SK-N-SH treated with all-trans-retinoic acid at 6 μM for 48 hours (cell line): ENCODE data around the gene CDC42BPB.
"Not testable (repeated sequence)": the region's sequence is repeated elsewhere in the genome, so short reads cannot be mapped to it uniquely, and the experiment has no call there.

Experiments used
- ATAC-seq: fragments of 200-7000 bp; cut with Tn5 transposase; 3 replicates; pipeline ENCODE4 v1.9.1; 2020; ENCODE audit warnings: mild to moderate bottlenecking, moderate library complexity
- CSDC2 ChIP-seq: fragments of 250-450 bp; sonication (Bioruptor Pico); IDR thresholded peaks from 2 replicates; pipeline ENCODE4 v1.5.0; 2020; ENCODE audit warnings: mild to moderate bottlenecking, moderate library complexity
- ESRRG ChIP-seq: fragments of 250-450 bp; sonication (Bioruptor Pico); IDR thresholded peaks from 2 replicates; pipeline ENCODE4 v1.6.1; 2021; ENCODE audit warnings: mild to moderate bottlenecking
- GLIS3 ChIP-seq: fragments of 250-450 bp; sonication (Bioruptor Pico); IDR thresholded peaks from 2 replicates; pipeline ENCODE4 v1.5.0; 2020; ENCODE audit warnings: mild to moderate bottlenecking, moderate library complexity
- ISL1 ChIP-seq: fragments of 250-450 bp; sonication (Bioruptor Pico); IDR thresholded peaks from 2 replicates; pipeline ENCODE4 v2.1.2; 2022; ENCODE audit warnings: mild to moderate bottlenecking, moderate library complexity
- OSR1 ChIP-seq: fragments of 250-450 bp; sonication (Bioruptor Pico); IDR thresholded peaks from 2 replicates; pipeline ENCODE4 v1.8.0; 2022; ENCODE audit warnings: moderate library complexity, mild to moderate bottlenecking, inconsistent platforms
- PPARA ChIP-seq: fragments of 250-450 bp; sonication (Bioruptor Pico); IDR thresholded peaks from 2 replicates; pipeline ENCODE4 v1.5.0; 2020; ENCODE audit warnings: mild to moderate bottlenecking, borderline replicate concordance
- RARB ChIP-seq: fragments of 250-450 bp; sonication (Bioruptor Pico); IDR thresholded peaks from 2 replicates; pipeline ENCODE4 v1.8.0; 2021; ENCODE audit warnings: mild to moderate bottlenecking, moderate library complexity
- SNAI2 ChIP-seq: fragments of 250-450 bp; sonication (Bioruptor Pico); IDR thresholded peaks from 2 replicates; pipeline ENCODE4 v1.5.0; 2020; ENCODE audit warnings: mild to moderate bottlenecking, moderate library complexity
- TCF4 ChIP-seq: fragments of 250-450 bp; sonication (Bioruptor Pico); IDR thresholded peaks from 2 replicates; pipeline ENCODE4 v1.8.0; 2021; ENCODE audit warnings: mild to moderate bottlenecking, moderate library complexity, borderline replicate concordance
- TOX ChIP-seq: fragments of 250-450 bp; sonication (Bioruptor Pico); IDR thresholded peaks from 2 replicates; pipeline ENCODE4 v1.8.0; 2021; ENCODE audit warnings: mild to moderate bottlenecking, moderate library complexity, borderline replicate concordance
- ZC3H10 ChIP-seq: fragments of 250-450 bp; sonication (Bioruptor Pico); IDR thresholded peaks from 2 replicates; pipeline ENCODE4 v1.5.1; 2021; ENCODE audit warnings: mild to moderate bottlenecking, moderate library complexity
- ZFP3 ChIP-seq: fragments of 250-450 bp; sonication (Bioruptor Pico); IDR thresholded peaks from 2 replicates; pipeline ENCODE4 v1.5.0; 2020; ENCODE audit warnings: mild to moderate bottlenecking, moderate library complexity
- ZFP30 ChIP-seq: fragments of 450-650 bp; formaldehyde crosslinking; IDR thresholded peaks from 2 replicates; pipeline ENCODE4 v1.5.0; 2022; ENCODE audit warnings: mild to moderate bottlenecking, moderate library complexity
- ZNF565 ChIP-seq: fragments of 450-650 bp; formaldehyde crosslinking; conservative IDR thresholded peaks from 2 replicates; pipeline ENCODE4 v1.5.0; 2020; ENCODE audit warnings: low read depth, mild to moderate bottlenecking, moderate library complexity
- TF ChIP-seq, protein P1 (sequence below): fragments of 250-450 bp; sonication (Bioruptor Pico); IDR thresholded peaks from 2 replicates; pipeline ENCODE4 v1.5.1; 2021; ENCODE audit warnings: mild to moderate bottlenecking, moderate library complexity
- TF ChIP-seq, protein P2 (sequence below): fragments of 250-450 bp; sonication (Bioruptor Pico); IDR thresholded peaks from 2 replicates; pipeline ENCODE4 v1.5.1; 2020; ENCODE audit warnings: low read depth, mild to moderate bottlenecking, moderate library complexity
- TF ChIP-seq, protein P3 (sequence below): fragments of 250-450 bp; sonication (Bioruptor Pico); IDR thresholded peaks from 2 replicates; pipeline ENCODE4 v1.5.0; 2020; ENCODE audit warnings: mild to moderate bottlenecking, moderate library complexity
- TF ChIP-seq, protein P4 (sequence below): fragments of 250-450 bp; sonication (Bioruptor Pico); IDR thresholded peaks from 2 replicates; pipeline ENCODE4 v1.8.0; 2020; ENCODE audit warnings: mild to moderate bottlenecking, moderate library complexity, borderline replicate concordance
- TF ChIP-seq, protein P5 (sequence below): fragments of 250-450 bp; sonication (Bioruptor Pico); IDR thresholded peaks from 2 replicates; pipeline ENCODE4 v1.8.0; 2021; ENCODE audit warnings: low read depth, mild to moderate bottlenecking, moderate library complexity, borderline replicate concordance

CDC42BPB gene

DNA sequence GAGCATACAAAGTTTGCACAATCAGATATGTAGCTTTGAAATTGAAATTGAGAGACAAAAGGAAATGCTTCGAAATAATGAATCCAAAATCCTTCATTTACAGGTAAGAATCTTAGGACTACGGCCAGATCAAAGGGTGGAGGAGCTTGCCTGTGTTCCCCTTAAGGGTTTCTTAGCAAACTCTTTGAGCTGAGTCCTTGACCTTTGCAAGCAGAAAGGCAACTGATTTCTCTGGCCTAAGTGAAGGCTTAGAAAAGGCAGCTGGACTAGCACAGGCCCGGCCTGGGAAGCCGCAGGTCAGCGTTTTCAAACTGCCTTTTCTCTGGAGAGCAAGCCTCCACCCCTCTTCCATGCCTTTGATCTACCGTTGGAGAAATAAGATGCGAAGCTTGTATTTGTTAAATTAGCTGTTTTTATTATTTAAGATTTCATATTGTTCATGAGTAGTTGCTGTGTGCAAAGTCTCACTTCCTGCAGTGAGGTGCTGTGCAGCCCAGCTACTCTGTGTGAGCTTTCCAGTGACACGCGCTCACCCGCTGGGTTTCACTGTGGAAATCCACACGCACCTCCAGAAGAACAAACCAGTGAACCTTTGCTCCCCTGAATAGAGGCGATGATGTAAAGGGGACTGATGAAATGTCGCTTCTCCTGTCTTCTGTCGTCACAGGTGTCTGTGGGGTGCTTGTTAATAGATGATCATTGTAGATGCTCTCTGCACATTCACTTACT lies 159.9 kb downstream of the CDC42BPB start:
- no peak for ATAC-seq
- TF ChIP-seq, protein P1, sequence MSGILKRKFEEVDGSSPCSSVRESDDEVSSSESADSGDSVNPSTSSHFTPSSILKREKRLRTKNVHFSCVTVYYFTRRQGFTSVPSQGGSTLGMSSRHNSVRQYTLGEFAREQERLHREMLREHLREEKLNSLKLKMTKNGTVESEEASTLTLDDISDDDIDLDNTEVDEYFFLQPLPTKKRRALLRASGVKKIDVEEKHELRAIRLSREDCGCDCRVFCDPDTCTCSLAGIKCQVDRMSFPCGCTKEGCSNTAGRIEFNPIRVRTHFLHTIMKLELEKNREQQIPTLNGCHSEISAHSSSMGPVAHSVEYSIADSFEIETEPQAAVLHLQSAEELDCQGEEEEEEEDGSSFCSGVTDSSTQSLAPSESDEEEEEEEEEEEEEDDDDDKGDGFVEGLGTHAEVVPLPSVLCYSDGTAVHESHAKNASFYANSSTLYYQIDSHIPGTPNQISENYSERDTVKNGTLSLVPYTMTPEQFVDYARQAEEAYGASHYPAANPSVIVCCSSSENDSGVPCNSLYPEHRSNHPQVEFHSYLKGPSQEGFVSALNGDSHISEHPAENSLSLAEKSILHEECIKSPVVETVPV (CRISPR knock-in tag), result no peak
- TF ChIP-seq ZFP30 (no peak), ZC3H10 (CRISPR knock-in tag) (no peak), CSDC2 (no peak), ESRRG (CRISPR knock-in tag) (no peak), TCF4 (CRISPR knock-in tag) (no peak), SNAI2 (no peak), ZFP3 (CRISPR knock-in tag) (no peak)
- TF ChIP-seq, protein P2, sequence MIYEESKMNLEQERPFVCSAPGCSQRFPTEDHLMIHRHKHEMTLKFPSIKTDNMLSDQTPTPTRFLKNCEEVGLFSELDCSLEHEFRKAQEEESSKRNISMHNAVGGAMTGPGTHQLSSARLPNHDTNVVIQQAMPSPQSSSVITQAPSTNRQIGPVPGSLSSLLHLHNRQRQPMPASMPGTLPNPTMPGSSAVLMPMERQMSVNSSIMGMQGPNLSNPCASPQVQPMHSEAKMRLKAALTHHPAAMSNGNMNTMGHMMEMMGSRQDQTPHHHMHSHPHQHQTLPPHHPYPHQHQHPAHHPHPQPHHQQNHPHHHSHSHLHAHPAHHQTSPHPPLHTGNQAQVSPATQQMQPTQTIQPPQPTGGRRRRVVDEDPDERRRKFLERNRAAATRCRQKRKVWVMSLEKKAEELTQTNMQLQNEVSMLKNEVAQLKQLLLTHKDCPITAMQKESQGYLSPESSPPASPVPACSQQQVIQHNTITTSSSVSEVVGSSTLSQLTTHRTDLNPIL (CRISPR knock-in tag), result no peak
- TF ChIP-seq, protein P3, sequence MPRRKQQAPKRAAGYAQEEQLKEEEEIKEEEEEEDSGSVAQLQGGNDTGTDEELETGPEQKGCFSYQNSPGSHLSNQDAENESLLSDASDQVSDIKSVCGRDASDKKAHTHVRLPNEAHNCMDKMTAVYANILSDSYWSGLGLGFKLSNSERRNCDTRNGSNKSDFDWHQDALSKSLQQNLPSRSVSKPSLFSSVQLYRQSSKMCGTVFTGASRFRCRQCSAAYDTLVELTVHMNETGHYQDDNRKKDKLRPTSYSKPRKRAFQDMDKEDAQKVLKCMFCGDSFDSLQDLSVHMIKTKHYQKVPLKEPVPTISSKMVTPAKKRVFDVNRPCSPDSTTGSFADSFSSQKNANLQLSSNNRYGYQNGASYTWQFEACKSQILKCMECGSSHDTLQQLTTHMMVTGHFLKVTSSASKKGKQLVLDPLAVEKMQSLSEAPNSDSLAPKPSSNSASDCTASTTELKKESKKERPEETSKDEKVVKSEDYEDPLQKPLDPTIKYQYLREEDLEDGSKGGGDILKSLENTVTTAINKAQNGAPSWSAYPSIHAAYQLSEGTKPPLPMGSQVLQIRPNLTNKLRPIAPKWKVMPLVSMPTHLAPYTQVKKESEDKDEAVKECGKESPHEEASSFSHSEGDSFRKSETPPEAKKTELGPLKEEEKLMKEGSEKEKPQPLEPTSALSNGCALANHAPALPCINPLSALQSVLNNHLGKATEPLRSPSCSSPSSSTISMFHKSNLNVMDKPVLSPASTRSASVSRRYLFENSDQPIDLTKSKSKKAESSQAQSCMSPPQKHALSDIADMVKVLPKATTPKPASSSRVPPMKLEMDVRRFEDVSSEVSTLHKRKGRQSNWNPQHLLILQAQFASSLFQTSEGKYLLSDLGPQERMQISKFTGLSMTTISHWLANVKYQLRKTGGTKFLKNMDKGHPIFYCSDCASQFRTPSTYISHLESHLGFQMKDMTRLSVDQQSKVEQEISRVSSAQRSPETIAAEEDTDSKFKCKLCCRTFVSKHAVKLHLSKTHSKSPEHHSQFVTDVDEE, result no peak
- TF ChIP-seq, protein P4, sequence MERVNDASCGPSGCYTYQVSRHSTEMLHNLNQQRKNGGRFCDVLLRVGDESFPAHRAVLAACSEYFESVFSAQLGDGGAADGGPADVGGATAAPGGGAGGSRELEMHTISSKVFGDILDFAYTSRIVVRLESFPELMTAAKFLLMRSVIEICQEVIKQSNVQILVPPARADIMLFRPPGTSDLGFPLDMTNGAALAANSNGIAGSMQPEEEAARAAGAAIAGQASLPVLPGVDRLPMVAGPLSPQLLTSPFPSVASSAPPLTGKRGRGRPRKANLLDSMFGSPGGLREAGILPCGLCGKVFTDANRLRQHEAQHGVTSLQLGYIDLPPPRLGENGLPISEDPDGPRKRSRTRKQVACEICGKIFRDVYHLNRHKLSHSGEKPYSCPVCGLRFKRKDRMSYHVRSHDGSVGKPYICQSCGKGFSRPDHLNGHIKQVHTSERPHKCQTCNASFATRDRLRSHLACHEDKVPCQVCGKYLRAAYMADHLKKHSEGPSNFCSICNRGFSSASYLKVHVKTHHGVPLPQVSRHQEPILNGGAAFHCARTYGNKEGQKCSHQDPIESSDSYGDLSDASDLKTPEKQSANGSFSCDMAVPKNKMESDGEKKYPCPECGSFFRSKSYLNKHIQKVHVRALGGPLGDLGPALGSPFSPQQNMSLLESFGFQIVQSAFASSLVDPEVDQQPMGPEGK (CRISPR knock-in tag), result no peak

DNA sequence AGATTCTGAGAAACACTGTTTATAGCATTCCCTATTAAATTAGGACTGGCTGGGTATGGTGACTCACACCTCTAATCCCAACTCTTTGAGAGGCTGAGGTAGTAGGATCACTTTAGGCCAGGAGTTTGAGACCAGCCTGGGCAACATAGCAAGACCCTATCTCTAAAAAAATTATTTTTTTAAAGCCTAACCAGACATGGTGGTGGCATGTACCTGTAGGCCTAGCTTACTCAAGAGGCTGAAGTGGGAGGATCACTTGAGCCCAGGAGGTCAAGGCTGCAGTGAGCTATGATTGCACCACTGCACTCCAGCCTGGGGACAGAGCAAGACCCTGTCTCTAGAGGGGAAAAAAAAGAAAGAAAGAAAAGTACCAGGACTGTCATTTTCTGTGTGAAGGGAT lies 160.6 kb downstream of the CDC42BPB start:
- not testable (repeated sequence) for ATAC-seq

DNA sequence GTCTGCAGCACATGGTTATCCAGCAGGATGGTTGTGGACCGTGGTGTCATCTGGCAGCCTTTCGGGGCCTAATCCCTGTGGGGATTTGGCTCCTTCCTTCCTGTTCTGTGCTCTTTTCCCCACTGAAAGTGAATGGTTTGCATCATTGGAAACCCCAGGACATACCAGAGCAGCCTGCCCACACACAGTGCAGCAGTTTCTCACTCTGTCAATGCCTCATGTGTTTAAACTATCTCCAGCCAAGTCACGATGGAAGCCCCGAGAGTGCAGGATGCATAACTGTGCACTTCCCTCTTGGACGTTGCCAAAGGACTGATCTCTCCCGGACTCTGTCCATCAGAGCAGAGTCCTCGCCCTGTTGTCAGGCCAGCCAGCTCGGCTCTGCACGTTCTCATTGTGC lies 163.9 kb downstream of the CDC42BPB start:
- ATAC-seq, result no peak
- TF ChIP-seq GLIS3 (no peak), ESRRG (CRISPR knock-in tag) (no peak), PPARA (CRISPR knock-in tag) (no peak), OSR1 (no peak), ZNF565 (CRISPR knock-in tag) (no peak), SNAI2 (no peak), TCF4 (CRISPR knock-in tag) (no peak)
- TF ChIP-seq, all 23 proteins: peak for 0

DNA sequence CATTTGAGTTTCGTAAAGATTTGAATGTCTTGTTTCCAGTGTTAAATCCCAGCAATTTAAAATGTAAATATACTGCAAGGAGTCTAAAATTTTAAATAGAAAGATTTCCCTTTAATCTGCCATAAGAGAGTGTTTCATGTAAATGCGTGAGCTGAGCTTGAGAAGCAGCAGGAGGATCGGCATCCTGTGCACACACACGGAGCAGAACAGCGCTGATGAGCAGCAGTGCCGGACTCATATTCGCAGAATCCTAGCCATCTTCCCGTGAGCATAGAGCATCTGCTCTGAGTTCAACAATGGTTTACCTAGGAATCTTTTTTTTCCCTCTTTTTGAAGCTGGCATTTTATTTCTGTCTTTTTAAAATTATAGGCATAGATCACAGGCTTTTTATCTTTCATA lies 164.7 kb downstream of the CDC42BPB start:
- TF ChIP-seq ZNF565 (CRISPR knock-in tag) (no peak), ISL1 (CRISPR knock-in tag) (no peak)
- no peak for ATAC-seq

DNA sequence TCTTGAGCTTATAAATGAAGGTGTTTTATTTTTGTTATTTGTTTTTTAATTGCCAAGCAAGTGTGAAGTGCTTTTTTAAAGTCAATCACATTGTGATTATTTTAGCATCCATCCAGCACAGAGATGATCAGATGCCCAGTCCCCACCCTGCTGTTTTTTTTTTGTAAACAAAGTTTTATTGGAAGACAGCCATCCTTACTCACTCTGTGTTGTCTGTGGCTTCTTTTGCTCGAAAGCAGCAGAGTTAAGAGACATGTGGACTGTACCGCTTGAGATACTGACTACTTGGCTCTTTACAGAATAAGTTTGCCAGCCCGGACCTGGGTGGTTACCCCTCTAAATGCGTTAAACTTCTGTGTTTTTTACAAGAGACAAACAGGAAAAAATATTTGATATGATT lies 165.8 kb downstream of the CDC42BPB start:
- ATAC-seq, result no peak
- TF ChIP-seq SNAI2 (no peak), ISL1 (CRISPR knock-in tag) (no peak), ESRRG (CRISPR knock-in tag) (no peak), PPARA (CRISPR knock-in tag) (no peak), OSR1 (no peak), TCF4 (CRISPR knock-in tag) (no peak), ZC3H10 (CRISPR knock-in tag) (no peak), ZFP30 (no peak), RARB (CRISPR knock-in tag) (no peak), ZFP3 (CRISPR knock-in tag) (no peak), TOX (CRISPR knock-in tag) (no peak)
- TF ChIP-seq, protein P4 (CRISPR knock-in tag), result no peak
- TF ChIP-seq, protein P1 (CRISPR knock-in tag), result no peak
- TF ChIP-seq, protein P5, sequence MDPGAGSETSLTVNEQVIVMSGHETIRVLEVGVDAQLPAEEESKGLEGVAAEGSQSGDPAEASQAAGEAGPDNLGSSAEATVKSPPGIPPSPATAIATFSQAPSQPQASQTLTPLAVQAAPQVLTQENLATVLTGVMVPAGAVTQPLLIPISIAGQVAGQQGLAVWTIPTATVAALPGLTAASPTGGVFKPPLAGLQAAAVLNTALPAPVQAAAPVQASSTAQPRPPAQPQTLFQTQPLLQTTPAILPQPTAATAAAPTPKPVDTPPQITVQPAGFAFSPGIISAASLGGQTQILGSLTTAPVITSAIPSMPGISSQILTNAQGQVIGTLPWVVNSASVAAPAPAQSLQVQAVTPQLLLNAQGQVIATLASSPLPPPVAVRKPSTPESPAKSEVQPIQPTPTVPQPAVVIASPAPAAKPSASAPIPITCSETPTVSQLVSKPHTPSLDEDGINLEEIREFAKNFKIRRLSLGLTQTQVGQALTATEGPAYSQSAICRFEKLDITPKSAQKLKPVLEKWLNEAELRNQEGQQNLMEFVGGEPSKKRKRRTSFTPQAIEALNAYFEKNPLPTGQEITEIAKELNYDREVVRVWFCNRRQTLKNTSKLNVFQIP, result no peak
